HG02885 (cell line): Measurements from ENCODE around the gene SCG3.

ENCODE experiments used
- ATAC-seq: cut with Tn5 transposase; IDR thresholded peaks from one replicate; pipeline ENCODE4 v1.9.1; 2021; ENCODE audit warnings: mild to moderate bottlenecking; ENCODE audit not compliant: unreplicated experiment, poor library complexity

SCG3 gene

GRCh38 chr15:51677021-51677420 lies 4.3 kb upstream of the SCG3 start:
- ATAC-seq = no peak

- no peak for ATAC-seq
Observed at GRCh38 chr15:51677452-51677851, 3.9 kb upstream of the SCG3 start.

DNA sequence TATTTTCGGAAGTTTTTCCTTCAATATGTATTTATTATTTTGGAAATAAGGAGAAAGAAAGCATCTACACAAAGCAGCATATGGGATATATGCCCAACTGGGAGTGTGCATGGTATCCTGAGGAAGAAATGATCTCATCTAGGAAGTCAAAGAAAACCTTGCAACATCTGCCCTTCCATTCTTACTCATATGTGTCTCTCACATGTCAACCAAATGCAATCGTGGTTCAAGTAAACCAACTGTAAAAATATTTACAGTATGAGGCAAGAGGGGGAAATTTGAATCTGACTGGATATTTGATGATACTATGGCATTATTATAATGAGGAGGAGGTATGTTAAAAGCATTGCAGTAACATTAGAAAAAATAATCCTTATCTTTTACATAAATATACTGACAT lies 3.2 kb upstream of the SCG3 start:
- ATAC-seq = no peak

- no peak for ATAC-seq
Observed at GRCh38 chr15:51680321-51680720, 982 bp upstream of the SCG3 start.

GRCh38 chr15:51687565-51687964 lies 6.3 kb downstream of the SCG3 start:
- ATAC-seq = no peak

GRCh38 chr15:51688863-51689262 lies 7.6 kb downstream of the SCG3 start:
- ATAC-seq = no peak

- ATAC-seq = no peak
Observed at GRCh38 chr15:51692154-51692553, 10.9 kb downstream of the SCG3 start.

DNA sequence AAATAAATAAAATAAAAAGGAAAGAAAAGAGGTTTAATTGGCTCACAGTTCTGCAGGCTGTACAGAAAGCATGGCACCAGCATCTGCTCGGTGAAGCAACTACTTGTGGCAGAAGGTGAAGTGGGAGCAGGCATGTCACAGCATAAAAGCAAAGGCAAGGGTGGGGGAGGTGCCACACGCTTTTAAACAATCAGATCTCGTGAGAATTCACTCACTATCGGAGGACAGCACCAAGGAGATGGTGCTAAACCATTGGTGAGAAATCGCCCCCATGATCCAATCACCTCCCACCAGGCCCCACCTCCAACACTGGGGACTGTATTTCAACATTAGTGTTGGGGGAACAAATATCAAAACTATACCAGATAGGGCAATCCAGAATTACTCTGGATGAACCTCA lies 15.3 kb downstream of the SCG3 start:
- no peak for ATAC-seq

- ATAC-seq = no peak
Observed at GRCh38 chr15:51697163-51697562, 15.9 kb downstream of the SCG3 start.

- no peak for ATAC-seq
Observed at GRCh38 chr15:51699373-51699772, 18.1 kb downstream of the SCG3 start.

GRCh38 chr15:51702710-51703109 lies 21.4 kb downstream of the SCG3 start:
- ATAC-seq = no peak

DNA sequence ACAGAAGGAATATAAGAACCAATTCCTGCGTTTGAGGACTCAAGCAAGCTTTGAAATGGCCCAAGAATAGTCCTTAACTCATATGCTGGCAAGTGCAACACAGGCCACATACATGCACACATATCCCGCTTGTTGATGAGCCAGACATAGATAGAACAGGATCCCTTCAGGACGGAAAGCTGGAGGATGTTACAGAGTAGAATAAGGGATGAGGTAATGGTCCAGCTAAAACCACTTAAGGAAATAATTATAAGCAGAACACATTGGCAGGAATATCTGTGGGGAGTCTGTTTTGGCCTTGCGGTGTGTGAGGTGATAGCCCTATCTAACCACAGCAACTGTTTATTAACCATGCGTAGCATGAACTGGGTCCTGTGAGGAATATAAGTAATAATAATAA lies 25.0 kb downstream of the SCG3 start:
- no peak for ATAC-seq

DNA sequence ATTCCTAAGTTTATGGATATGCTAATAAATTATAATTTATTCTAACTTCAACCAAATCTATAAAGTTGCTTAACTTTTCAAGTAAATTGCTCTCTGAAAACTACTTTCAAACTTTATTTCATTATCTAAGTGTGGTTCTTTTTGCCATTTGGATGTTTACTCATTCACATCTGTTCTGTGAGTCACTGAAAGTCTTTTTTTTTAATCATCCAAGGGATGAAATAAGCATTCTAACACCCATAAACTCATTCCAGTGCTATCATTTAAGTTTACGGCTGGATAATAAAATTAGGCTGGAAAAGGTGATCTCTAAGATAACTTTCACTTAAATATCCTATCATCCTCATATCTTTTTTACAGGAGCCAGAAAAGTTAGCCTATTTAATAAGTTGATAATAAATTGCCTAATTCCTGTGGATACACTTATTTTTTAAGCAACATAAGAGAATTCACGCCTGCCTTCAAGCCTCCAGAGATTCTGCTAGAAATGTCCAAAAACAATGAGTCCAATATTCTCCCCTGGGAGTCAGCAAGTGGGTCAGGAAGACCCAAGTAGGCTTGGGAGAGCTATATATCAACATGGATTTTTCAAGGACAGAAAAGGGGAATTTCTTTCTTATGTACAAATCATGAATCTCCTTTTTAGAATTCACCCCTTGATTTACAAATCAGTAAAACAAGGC lies 25.8 kb downstream of the SCG3 start:
- no peak for ATAC-seq

DNA sequence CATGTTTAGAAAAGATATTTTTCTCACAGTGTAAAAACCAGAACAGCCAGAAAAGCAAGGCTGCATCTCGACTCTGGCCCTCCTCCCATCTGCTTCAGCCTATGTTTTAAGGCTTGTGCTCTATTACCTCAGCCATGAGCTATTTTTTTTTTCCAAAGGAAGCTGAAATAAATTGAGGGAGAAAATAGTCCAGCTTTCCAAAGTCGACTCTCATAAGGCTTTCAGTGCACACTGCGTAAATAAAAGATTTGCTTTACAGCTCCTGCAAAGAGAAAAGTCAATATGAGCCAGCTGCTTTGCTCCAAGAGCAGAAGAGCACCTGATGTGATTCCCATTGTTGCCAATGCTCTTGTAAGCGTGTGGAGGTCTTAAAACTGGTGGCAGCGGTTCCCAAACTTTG lies 26.7 kb downstream of the SCG3 start:
- ATAC-seq = no peak

DNA sequence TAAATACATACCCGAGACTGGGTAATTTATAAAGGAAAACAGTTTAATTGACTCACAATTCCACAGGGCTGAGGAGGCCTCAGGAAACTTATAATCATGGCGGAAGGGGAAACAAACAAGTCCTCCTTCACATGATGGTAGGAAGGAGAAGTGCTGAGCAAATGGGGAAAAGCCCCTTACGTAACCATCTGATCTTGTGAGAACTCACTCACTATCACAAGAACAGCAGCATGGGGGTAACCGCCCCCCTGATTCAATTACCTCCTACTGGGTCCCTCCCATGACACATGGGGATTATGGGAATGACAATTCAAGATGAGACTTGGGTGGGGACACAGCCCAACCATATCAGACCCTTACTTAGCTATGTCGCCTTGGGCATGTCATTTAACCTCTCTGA lies 27.7 kb downstream of the SCG3 start:
- ATAC-seq = no peak

DNA sequence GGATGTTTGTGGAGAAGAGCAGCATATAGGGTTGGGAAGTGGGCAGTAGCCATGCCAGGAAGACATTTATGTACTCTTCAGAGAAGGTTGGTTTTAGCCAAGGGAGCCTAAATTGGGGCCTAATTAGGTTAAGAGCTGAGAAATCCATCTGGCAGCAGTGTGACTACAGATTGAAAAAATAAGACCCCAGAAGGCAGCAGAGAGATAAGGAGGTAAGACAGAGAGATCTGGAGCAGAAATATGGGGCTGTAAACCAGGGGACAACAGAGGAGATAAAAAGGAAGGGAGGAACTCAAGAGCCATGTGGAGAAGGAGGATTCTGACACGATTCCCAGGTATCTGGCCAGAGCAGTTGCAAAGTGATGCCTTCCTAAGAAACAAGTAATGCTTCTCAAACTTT lies 32.9 kb downstream of the SCG3 start:
- ATAC-seq = no peak

DNA sequence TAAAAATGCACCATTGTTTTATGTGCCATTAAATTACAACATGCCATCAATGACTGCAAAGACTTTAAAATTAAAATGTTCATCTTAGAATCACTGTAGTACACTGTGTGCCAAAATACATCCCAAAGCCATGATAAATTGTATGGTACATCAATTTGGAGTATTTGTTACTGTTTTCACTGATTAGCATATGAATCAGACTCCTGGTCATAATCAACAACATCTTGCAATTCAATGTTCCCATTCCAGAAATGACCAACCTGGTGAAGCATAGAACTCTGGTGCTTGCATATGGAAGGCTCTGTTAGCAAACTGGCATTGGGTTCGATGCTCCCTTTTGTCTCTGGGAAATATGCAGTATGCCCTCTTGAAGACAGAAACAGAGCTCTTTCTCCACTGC lies 33.6 kb downstream of the SCG3 start:
- no peak for ATAC-seq

DNA sequence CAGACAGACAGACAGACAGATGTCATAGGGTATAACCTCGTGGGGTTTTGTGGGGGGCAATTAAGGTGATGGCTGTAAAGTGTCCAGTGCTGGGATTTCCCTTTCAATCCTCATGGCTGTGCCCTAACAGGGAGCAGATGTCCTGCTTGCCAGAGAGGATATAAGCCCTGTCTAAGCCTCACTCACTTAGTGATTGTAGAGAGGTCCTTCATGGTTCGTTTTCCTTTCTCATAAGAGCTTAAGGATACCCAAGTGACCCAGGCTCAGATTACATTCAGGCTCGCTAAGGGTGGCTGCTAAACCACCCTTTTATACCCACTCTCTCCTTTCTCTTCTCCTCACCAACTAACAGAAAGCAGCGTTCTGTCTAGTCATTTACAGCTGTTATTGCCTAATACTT lies 36.9 kb downstream of the SCG3 start:
- no peak for ATAC-seq

- no peak for ATAC-seq
Observed at GRCh38 chr15:51718746-51719145, 37.4 kb downstream of the SCG3 start.

DNA sequence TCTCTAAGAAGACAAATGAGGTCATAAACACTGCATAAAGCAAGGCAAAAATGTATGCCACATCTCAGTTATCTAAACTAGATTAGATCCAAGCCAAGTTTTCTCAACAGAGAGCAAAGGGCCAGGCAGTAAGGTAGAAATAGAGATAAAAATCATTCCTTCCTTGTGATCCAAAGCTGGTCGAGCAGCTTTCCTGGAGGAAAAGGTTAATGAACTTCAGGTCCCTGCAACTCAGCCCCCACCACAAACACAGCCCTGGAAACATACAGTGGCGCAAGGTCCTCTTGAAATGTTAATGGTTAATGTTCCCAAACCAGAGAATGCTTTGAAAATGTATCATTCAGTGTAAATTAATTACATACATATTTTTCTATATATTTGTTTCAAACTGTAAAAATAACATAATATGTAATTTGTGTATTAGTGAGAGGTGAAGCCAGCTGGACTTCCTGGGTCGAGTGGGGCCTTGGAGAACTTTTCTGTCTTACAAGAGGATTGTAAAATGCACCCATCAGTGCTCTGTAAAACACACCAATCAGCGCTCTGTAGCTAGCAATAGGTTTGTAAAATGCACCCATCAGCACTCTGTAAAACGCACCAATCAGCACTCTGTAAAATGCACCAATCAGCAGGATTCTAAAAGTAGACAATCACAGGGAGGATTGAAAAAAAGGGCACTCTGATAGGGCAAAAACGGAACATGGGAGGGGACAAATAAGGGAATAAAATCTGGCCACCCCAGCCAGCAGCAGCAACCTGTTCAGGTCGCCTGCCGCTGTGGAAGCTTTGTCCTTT lies 39.1 kb downstream of the SCG3 start:
- ATAC-seq = no peak

GRCh38 chr15:51721199-51721960 lies 40.1 kb downstream of the SCG3 start:
- no peak for ATAC-seq
